Loucy (cell line): ENCODE measurements around the gene CIITA.

Experiments used
- H2AFZ ChIP-seq: fragments of 200-600 bp; sonication (generic); 2 replicates; pipeline ENCODE4 v1.6.0; 2016; ENCODE audit warnings: antibody characterized with exemption, mild to moderate bottlenecking, low read length, moderate library complexity
- H3F3A ChIP-seq: fragments of 200-600 bp; 2 replicates; pipeline ENCODE4 v1.6.0; 2016; ENCODE audit warnings: antibody characterized with exemption, low read depth, mild to moderate bottlenecking
- H3K27me3 ChIP-seq: fragments of 200-600 bp; sonication (generic); 2 replicates; pipeline ENCODE4 v1.6.1; 2014; ENCODE audit warnings: low read length, mild to moderate bottlenecking; ENCODE audit not compliant: insufficient read depth, poor library complexity, severe bottlenecking
- H3K36me3 ChIP-seq: fragments of 200-600 bp; sonication (generic); 2 replicates; pipeline ENCODE4 v1.6.1; 2016; ENCODE audit warnings: low read length; ENCODE audit not compliant: insufficient read depth
- H3K4me1 ChIP-seq: fragments of 200-600 bp; sonication (generic); 2 replicates; pipeline ENCODE4 v1.5.1; 2014; ENCODE audit warnings: low read length, mild to moderate bottlenecking; ENCODE audit not compliant: insufficient read depth, poor library complexity, severe bottlenecking
- H3K4me2 ChIP-seq: fragments of 200-600 bp; sonication (generic); 2 replicates; pipeline ENCODE4 v1.6.0; 2014; ENCODE audit warnings: antibody characterized with exemption, low read length, low read depth, mild to moderate bottlenecking; ENCODE audit not compliant: poor library complexity, severe bottlenecking
- H3K4me3 ChIP-seq: fragments of 200-600 bp; sonication (generic); 2 replicates; pipeline ENCODE4 v1.5.1; 2014; ENCODE audit warnings: low read length, mild to moderate bottlenecking, mixed read lengths; ENCODE audit not compliant: poor library complexity, severe bottlenecking
- H3K79me2 ChIP-seq: fragments of 200-600 bp; sonication (generic); 2 replicates; pipeline ENCODE4 v1.6.1; 2014; ENCODE audit warnings: low read length; ENCODE audit not compliant: insufficient read depth
- H3K9ac ChIP-seq: fragments of 200-600 bp; sonication (generic); 2 replicates; pipeline ENCODE4 v1.6.0; 2014; ENCODE audit warnings: mild to moderate bottlenecking, low read depth, low read length, moderate library complexity; ENCODE audit not compliant: poor library complexity, severe bottlenecking
- H3K9me2 ChIP-seq: fragments of 200-600 bp; sonication (generic); replicated peaks from 2 replicates; pipeline ENCODE4 v1.6.1; 2016; ENCODE audit warnings: low read depth, low read length, mixed read lengths
- H3K9me3 ChIP-seq: fragments of 200-600 bp; sonication (generic); 2 replicates; pipeline ENCODE4 v1.6.1; 2014; ENCODE audit warnings: mild to moderate bottlenecking, antibody characterized with exemption, low read length, low read depth; ENCODE audit not compliant: insufficient read depth
- H4K20me1 ChIP-seq: fragments of 200-600 bp; sonication (generic); 2 replicates; pipeline ENCODE4 v1.6.0; 2014; ENCODE audit warnings: antibody characterized with exemption, low read length, mild to moderate bottlenecking; ENCODE audit not compliant: insufficient read depth, poor library complexity, severe bottlenecking
- EZH2phosphoT487 ChIP-seq: fragments of 200-600 bp; IDR thresholded peaks from 2 replicates; pipeline ENCODE4 v1.6.1; 2018; ENCODE audit warnings: antibody characterized with exemption, mild to moderate bottlenecking, moderate library complexity, borderline replicate concordance
- TF ChIP-seq, protein P1 (sequence below): fragments of 200-600 bp; sonication (generic); conservative IDR thresholded peaks from 2 replicates; pipeline ENCODE4 v1.5.1; 2014; ENCODE audit warnings: mild to moderate bottlenecking, antibody characterized with exemption, low read length

CIITA gene

GRCh38 chr16:10982465-10983150 lies 105.6 kb downstream of the CIITA start:
- Histone ChIP-seq H3K4me2 (no peak overlapping the region), H3K36me3 (no peaks in the 10 kb centered on the region; the same call in 1 of the 2 replicates), H3K9me2 (no peaks in the 10 kb centered on the region), H3K9me3 (no peaks in the 10 kb centered on the region), H3F3A (no peaks in the 10 kb centered on the region), H3K9ac (no peak overlapping the region), H3K4me1 (peaks cover 3% of the 10 kb centered on the region), H3K27me3 (no peaks in the 10 kb centered on the region), H3K79me2 (no peaks in the 10 kb centered on the region), H2AFZ (no peak overlapping the region), H3K4me3 (no peak overlapping the region), H4K20me1 (no peaks in the 10 kb centered on the region)
- no peak for TF ChIP-seq EZH2phosphoT487
- TF ChIP-seq, protein P1, sequence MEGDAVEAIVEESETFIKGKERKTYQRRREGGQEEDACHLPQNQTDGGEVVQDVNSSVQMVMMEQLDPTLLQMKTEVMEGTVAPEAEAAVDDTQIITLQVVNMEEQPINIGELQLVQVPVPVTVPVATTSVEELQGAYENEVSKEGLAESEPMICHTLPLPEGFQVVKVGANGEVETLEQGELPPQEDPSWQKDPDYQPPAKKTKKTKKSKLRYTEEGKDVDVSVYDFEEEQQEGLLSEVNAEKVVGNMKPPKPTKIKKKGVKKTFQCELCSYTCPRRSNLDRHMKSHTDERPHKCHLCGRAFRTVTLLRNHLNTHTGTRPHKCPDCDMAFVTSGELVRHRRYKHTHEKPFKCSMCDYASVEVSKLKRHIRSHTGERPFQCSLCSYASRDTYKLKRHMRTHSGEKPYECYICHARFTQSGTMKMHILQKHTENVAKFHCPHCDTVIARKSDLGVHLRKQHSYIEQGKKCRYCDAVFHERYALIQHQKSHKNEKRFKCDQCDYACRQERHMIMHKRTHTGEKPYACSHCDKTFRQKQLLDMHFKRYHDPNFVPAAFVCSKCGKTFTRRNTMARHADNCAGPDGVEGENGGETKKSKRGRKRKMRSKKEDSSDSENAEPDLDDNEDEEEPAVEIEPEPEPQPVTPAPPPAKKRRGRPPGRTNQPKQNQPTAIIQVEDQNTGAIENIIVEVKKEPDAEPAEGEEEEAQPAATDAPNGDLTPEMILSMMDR = no peak

- Histone ChIP-seq H2AFZ (no peak overlapping the region), H3K9ac (no peak overlapping the region), H3K9me2 (no peaks in the 10 kb centered on the region), H3K36me3 (no peaks in the 10 kb centered on the region; the same call in 1 of the 2 replicates), H3K79me2 (no peaks in the 10 kb centered on the region), H3K27me3 (no peaks in the 10 kb centered on the region), H3K4me2 (no peak overlapping the region), H4K20me1 (no peaks in the 10 kb centered on the region), H3K9me3 (no peaks in the 10 kb centered on the region), H3K4me1 (peaks cover 9% of the 10 kb centered on the region), H3K4me3 (no peak overlapping the region), H3F3A (no peaks in the 10 kb centered on the region)
- no peak for TF ChIP-seq EZH2phosphoT487
- TF ChIP-seq, protein P1 = peak; percentile 30
Observed at GRCh38 chr16:10983159-10983558, 106.2 kb downstream of the CIITA start.

GRCh38 chr16:10984509-10984908 lies 107.5 kb downstream of the CIITA start:
- Histone ChIP-seq H3K4me1 (peaks cover 11% of the 10 kb centered on the region), H3K9me3 (no peaks in the 10 kb centered on the region), H3K9ac (no peak overlapping the region), H4K20me1 (no peaks in the 10 kb centered on the region), H3K36me3 (no peaks in the 10 kb centered on the region; the same call in 1 of the 2 replicates), H2AFZ (no peak overlapping the region), H3F3A (no peaks in the 10 kb centered on the region), H3K4me3 (no peak overlapping the region), H3K27me3 (no peaks in the 10 kb centered on the region), H3K4me2 (no peak overlapping the region), H3K9me2 (no peaks in the 10 kb centered on the region), H3K79me2 (no peaks in the 10 kb centered on the region)
- no peak for TF ChIP-seq EZH2phosphoT487
- TF ChIP-seq, protein P1 = no peak
